ENCODE data around the gene CDHR1.

GRCh38 chr10:84175436-84175835 is 18.9 kb upstream of the CDHR1 start:
- TF ChIP-seq CTCF (conservative IDR thresholded peaks at IDR 0.05 in 1 of 2, IDR thresholded peaks at IDR 0.05 in 1 of 2; ENCODE audit: extremely low read depth in 1 of 2, insufficient read depth in 1 of 2, low read depth in 1 of 2, low read length in 2 of 2) = no peak
- no peak for TF ChIP-seq EZH2 (IDR thresholded peaks at IDR 0.05; ENCODE audit: borderline replicate concordance, low read length)
